ENCODE results near the gene GXYLT1. TPM values are rescaled to one million over a fixed set of nuclear protein-coding genes. Genes with fewer than 3 reads are reported as not detected.

Gene GXYLT1
- total and polyA plus RNA-seq, 3 donors from 2014 or later: 13.7 to 29.9 (median 28.5) TPM

DNA sequence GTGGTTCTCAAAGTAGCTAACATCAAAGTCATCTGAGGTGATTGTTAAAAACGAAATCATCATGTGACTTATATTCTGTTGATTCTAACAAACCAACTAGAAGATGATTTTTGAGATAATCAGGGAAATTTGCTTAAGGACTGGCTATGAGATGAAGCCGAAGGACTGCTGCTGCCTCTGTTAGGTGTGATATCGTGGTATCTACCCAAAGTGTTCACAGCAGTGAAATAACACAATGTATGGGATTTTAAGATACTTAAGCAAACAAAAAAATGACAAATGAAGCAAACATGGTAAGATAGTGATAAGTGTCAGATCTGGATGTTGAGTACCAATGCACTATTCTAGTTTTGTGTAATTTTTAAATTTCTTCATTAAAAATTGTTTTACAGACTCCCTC, 59.1 kb downstream of the GXYLT1 start:
- TF ChIP-seq POLR2A (IDR thresholded peaks at IDR 0.05): no peak
- TF ChIP-seq, protein P1, sequence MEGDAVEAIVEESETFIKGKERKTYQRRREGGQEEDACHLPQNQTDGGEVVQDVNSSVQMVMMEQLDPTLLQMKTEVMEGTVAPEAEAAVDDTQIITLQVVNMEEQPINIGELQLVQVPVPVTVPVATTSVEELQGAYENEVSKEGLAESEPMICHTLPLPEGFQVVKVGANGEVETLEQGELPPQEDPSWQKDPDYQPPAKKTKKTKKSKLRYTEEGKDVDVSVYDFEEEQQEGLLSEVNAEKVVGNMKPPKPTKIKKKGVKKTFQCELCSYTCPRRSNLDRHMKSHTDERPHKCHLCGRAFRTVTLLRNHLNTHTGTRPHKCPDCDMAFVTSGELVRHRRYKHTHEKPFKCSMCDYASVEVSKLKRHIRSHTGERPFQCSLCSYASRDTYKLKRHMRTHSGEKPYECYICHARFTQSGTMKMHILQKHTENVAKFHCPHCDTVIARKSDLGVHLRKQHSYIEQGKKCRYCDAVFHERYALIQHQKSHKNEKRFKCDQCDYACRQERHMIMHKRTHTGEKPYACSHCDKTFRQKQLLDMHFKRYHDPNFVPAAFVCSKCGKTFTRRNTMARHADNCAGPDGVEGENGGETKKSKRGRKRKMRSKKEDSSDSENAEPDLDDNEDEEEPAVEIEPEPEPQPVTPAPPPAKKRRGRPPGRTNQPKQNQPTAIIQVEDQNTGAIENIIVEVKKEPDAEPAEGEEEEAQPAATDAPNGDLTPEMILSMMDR (IDR thresholded peaks at IDR 0.05): no peak
- no peak for DNase-seq
- Histone ChIP-seq H3K4me1 (no peaks in the 10 kb centered on the region), H3K4me3 (no peak overlapping the region), H3K9me3 (no peaks in the 10 kb centered on the region), H3K36me3 (ENCODE audit: low read depth, missing control alignments) (no peaks in the 10 kb centered on the region), H3K27me3 (no peaks in the 10 kb centered on the region), H3K27ac (no peak overlapping the region)
- WGBS, 2 donors: 55 to 66% methylated on average over 3 of the region's 3 CpGs
- intact Hi-C loops (cut with DNase I; ENCODE audit: low total_unique reads): no loop called here

DNA sequence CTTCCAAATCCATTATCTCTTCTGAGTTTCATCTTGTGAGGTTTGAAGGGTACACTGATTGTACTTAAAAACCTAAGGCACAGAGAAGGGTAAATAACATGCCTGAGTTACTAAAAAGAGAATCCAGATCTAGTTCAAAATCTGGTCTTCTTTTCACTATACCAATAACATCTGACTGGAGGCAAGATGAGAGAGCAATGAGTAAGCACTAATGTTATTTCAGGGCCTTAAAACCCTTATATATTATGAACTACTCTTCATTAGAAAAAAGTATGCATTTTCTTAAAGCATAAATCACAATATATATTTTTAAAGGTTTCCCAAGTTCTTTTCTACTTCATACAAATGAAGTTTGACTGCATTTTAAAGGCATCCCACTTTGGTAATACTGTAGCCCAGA, 60.2 kb downstream of the GXYLT1 start:
- TF ChIP-seq POLR2A (IDR thresholded peaks at IDR 0.05): no peak
- TF ChIP-seq, protein P1 (IDR thresholded peaks at IDR 0.05): no peak
- intact Hi-C loops (cut with DNase I; ENCODE audit: low total_unique reads): no loop called here

DNA sequence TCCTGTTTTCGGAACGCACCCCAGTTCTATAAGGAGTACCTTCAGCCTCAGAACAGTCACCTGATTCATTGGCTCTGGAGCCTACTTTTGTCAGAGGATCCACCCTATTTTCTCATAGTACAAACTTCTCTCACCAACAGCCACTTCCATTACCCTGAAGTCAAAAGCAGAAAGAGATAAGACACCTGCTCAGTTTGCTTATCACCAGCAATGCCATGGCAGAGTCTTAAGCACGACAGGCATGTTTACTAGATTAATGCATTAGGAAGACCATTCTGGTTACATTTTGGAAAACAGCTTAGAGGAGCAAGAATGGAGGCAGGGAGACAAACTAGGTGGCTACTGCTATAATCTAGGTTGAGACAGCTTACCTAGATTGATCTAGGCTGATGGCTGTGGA, 67.7 kb downstream of the GXYLT1 start:
- H3K27ac ChIP-seq: no peak overlapping the region
- no peaks in the 10 kb centered on the region for H3K4me1 ChIP-seq
- DNase-seq: no peak
- intact Hi-C loops (cut with DNase I; ENCODE audit: low total_unique reads): no loop called here
- no peaks in the 10 kb centered on the region for H3K36me3 ChIP-seq (ENCODE audit: low read depth, missing control alignments)
- no peaks in the 10 kb centered on the region for H3K9me3 ChIP-seq
- no peak for TF ChIP-seq POLR2A (IDR thresholded peaks at IDR 0.05)
- TF ChIP-seq, protein P1 (IDR thresholded peaks at IDR 0.05): no peak
- H3K27me3 ChIP-seq: no peaks in the 10 kb centered on the region
- no peak overlapping the region for H3K4me3 ChIP-seq
- 67 to 76% methylated on average over 3 of the region's 3 CpGs for WGBS, 2 donors

More for the DNA sequence above, 60.2 kb downstream of the GXYLT1 start:
- no peak for DNase-seq
- Histone ChIP-seq H3K27me3 (no peaks in the 10 kb centered on the region), H3K27ac (no peak overlapping the region), H3K36me3 (ENCODE audit: low read depth, missing control alignments) (no peaks in the 10 kb centered on the region), H3K4me1 (no peaks in the 10 kb centered on the region), H3K9me3 (no peaks in the 10 kb centered on the region), H3K4me3 (no peak overlapping the region)

DNA sequence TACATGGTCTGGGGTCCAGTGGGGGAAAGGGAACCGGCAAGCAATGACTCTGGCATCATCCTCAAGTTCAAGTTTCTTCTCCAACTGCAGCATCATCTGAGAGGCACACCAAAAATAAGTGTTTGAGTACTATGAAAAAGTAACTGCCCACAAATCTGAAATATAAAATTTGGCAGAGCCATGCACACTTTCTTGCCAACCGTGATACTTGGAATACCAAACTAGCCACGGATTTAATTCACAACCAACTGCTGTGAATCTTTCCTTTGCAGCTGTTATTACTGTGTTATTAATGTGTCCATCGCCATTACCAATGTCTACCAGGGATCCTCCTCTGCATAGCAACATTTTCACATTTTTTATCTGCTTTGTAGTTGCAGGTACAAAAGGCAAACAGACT, 74.6 kb downstream of the GXYLT1 start:
- no peaks in the 10 kb centered on the region for H3K9me3 ChIP-seq
- H3K27ac ChIP-seq: no peak overlapping the region
- WGBS, 2 donors: 39 to 73% methylated on average over 4 of the region's 4 CpGs
- no peak overlapping the region for H3K4me3 ChIP-seq
- H3K4me1 ChIP-seq: no peaks in the 10 kb centered on the region
- no peaks in the 10 kb centered on the region for H3K27me3 ChIP-seq
- DNase-seq: no peak
- intact Hi-C loops (cut with DNase I; ENCODE audit: low total_unique reads): no loop called here
- no peaks in the 10 kb centered on the region for H3K36me3 ChIP-seq (ENCODE audit: low read depth, missing control alignments)
- TF ChIP-seq, protein P1 (IDR thresholded peaks at IDR 0.05): no peak
- no peak for TF ChIP-seq POLR2A (IDR thresholded peaks at IDR 0.05)

DNA sequence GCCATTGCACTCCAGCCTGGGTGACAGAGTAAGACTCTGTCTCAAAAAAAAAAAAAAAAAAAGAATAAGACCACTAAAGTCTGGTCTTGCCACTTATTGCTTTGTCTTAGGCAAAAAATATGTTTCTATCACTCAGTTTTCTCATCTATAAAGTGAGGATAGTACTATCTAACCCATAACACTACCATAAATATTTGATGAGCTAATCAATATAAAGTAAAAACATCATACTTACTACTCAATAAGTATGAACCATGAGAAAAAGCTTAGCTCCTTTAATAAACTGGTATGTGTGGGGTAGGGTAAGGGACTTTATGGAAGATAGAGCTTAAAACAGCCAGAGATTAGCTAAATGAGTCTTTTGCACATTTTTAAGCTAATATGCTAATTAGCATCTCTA, 85.5 kb downstream of the GXYLT1 start:
- Histone ChIP-seq H3K27ac (no peak overlapping the region), H3K4me3 (no peak overlapping the region), H3K4me1 (no peaks in the 10 kb centered on the region), H3K36me3 (ENCODE audit: low read depth, missing control alignments) (no peaks in the 10 kb centered on the region), H3K9me3 (no peaks in the 10 kb centered on the region), H3K27me3 (no peaks in the 10 kb centered on the region)
- no peak for DNase-seq
- TF ChIP-seq, protein P1 (IDR thresholded peaks at IDR 0.05): no peak
- TF ChIP-seq POLR2A (IDR thresholded peaks at IDR 0.05): no peak
- intact Hi-C loops (cut with DNase I; ENCODE audit: low total_unique reads): no loop called here

Data from testis (tissue), 3 donors.